HG03097 (cell line): ENCODE results near the gene MRTFA.

Experiments used
- ATAC-seq: cut with Tn5 transposase; IDR thresholded peaks from one replicate; pipeline ENCODE4 v1.9.1; 2021; ENCODE audit not compliant: unreplicated experiment, low FRiP score

Gene MRTFA

DNA sequence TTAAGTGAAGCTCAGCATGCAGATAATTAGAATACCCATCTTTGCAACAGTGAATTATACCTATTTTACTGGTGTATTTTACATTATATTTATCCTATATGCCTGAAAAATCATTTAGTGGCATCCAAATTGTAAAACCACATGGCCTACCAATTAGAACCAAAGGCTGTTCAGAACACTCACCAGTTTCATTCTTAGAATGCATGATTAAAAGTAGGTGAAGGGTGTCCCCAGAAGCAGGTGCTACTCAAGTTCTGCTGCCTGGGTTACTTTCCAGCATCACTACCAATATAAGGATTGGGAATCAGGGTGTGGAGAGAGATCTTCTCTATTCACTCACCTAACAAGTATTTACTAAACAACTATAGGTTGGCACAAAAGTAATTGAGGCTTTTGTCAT is 162.8 kb downstream of the MRTFA start:
- no peak for ATAC-seq

- no peak for ATAC-seq
These were observed 163.9 kb downstream of the MRTFA start for GRCh38 chr22:40472579-40472978.

- ATAC-seq, result no peak
These were observed 164.5 kb downstream of the MRTFA start for GRCh38 chr22:40472051-40472450.

GRCh38 chr22:40469181-40469580 is 167.3 kb downstream of the MRTFA start:
- ATAC-seq, result no peak

- no peak for ATAC-seq
These were observed 167.9 kb downstream of the MRTFA start for GRCh38 chr22:40468616-40469015.

GRCh38 chr22:40466976-40467375 is 169.5 kb downstream of the MRTFA start:
- no peak for ATAC-seq

DNA sequence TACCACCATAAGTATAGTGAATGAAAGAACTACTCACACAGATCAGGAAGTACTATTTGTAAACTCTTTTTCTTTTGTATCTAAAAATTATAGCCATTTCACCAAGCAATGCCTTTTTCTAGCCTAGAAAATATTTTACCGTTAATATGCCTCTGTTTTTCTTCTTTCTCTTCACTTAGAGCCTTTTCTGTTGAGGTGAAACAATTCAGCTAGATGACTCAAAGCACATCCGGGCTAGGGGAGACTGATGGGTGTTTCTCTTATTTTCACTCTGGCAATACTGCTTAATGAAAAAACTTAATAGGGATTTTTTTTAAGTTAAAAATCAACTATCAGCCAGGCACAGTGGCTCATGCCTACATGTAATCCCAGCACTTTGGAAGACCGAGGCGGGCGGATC is 172.8 kb downstream of the MRTFA start:
- no peak for ATAC-seq

- ATAC-seq, result no peak
These were observed 173.4 kb downstream of the MRTFA start for GRCh38 chr22:40463017-40463631.

GRCh38 chr22:40462195-40462984 is 174.1 kb downstream of the MRTFA start:
- no peak for ATAC-seq

DNA sequence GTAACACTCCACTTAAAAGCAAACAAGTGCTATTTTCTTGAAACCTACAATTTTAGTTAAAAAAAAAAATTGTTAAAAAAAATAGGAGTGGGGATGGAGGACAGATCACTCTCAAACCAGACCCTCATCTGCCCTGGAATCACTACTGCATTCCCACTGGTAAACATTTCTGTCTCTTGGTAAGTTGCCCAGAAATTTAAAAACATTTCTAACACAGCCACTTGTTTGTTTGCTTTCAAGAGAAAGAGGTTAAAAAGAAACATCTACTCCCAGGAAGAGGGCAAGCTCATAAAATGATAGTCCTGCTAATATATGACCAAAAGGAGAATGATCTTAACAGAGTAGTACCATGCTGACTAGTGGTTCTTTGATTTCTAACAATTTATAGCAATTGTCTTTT is 182.8 kb downstream of the MRTFA start:
- ATAC-seq, result no peak

DNA sequence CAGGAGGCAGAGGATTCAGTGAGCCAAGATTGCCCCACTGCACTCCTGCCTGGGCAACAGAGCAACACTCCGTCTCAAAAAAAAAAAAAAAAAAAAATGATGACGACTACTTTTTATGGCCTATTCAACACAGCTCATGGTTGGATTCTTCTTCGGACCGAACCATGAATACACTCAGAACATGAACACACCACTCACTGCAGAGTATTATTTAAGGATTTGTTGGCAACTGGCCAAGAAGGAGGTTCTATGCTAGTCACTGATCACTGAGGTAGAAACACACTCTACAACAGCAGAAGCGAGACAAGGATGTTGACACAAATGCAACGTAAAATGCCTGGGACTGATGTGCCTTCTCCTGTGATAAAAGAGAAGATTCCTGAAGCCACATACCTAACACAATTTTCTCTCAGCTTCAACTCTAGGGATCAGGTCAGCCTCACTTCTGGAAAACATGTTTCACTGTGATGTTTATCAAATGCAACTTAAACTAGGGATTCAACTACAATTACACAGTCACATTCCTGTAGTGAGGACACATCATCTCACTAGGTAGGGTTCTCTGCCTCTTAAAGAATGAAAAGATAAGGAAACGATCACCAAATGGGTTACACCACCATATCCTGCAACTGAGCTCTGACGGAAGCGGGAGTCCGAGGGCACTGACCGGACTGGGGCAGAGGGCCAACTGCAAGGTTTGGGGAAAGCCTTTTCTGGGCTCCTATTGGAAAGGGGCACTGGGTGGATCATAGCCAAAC is 183.6 kb downstream of the MRTFA start:
- no peak for ATAC-seq

GRCh38 chr22:40451210-40451609 is 185.3 kb downstream of the MRTFA start:
- ATAC-seq, result no peak

DNA sequence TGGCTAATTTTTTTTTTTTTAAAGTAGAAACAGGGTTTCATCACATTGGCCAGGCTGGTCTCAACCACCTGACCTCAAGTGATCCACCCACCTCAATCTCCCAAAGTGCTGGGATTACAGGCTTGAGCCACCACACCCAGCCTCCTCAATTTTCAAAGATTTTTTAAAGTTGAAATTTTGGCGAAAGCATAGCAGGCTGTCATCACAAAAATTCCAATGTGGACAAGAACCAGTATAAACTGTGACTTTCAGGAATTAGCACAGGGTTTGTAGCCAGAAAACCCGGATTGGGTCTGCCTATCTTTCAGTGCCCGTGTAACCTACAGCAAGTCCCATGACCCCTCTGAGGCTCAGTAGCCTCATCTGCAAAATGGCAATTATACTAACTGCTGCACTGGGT is 185.9 kb downstream of the MRTFA start:
- ATAC-seq, result no peak

- no peak for ATAC-seq
These were observed 186.9 kb downstream of the MRTFA start for GRCh38 chr22:40449676-40450035.

DNA sequence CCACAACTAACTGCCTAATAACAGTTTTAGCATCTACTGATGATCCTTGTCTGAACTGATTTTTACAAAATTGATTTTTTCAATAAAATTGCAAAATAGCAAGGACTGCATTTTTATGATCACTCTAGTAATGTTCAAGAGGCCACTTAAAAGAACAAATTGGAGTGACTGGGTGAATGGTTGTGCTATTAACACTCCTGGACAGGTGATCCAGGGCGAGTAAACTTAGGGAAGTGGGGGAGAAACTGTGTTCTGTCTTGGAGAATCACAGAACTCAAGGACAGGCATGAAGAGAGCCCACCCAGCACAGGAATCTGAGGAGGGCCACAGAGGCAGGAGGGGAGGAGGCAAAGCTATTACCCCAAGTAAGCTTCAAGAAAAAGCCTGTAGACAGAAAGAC is 190.3 kb downstream of the MRTFA start:
- ATAC-seq, result no peak

DNA sequence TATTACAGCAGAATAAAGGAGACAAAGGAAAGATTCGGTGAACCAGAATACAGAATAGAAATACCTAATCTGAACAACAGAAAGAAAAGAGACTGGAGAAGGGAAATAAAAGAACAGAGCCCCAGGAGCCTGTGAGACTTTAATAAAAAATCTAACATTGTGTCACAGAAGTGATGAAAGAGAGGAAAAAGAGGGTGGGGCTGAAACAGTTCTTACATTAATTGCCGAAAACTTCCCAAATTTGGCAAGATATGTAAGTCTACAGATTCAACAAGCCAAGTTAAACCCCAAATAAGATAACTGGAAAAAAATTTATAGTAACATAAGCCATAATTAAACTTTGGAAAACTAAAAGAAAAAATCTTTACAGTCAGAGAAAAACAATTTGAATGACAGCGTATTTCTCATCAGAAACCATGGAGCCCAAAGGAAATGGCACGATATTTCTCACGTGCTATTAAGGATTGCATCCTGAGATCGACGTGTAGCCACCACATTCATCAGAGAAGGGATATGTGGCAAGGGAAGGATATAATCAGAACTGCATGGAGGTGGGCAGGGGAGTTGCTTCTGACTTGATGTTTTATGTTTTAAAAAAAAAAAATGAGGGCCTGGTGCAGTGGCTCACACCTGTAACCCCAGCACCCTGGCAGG is 192.2 kb downstream of the MRTFA start:
- no peak for ATAC-seq

DNA sequence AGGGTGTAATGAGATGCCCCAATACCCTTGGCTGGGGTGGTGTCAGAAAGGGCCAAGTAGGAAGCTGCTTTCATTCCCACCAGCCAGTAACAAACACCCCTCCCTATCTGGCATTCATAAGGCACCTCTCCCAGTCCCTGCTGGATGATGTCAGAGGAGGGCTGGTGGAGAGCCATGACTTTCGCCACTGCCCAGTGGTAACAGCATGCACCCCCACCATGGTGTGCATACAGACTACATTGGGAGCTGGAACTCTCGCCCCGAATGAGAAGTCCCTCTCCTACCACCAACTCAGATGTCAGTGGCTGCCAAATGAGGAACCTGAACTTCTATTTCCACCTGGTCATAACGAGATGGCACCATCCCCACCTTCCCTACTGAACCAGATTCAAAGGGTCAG is 192.8 kb downstream of the MRTFA start:
- no peak for ATAC-seq

GRCh38 chr22:40441761-40442390 is 194.6 kb downstream of the MRTFA start:
- no peak for ATAC-seq

- ATAC-seq, result peak; percentile 51
These were observed 199.8 kb downstream of the MRTFA start for GRCh38 chr22:40436505-40437431.

GRCh38 chr22:40434745-40435144 is 201.8 kb downstream of the MRTFA start:
- no peak for ATAC-seq
